Limb (tissue), 2 donors: Measurements from ENCODE around the gene MAPK7.

Experiments used
- DNase-seq, 2 donors: peaks; one replicate each; pipeline ENCODE4 v3.0.0-alpha.2; 2016; ENCODE audit errors: extremely low spot score in 2 of 2

MAPK7 gene

GRCh38 chr17:19362277-19363113, 15.8 kb upstream of the MAPK7 start, which contains the start of gene B9D1:
Gene B9D1 (minus strand): TSS chr17:19362723. CDS start chr17:19362569, 154 bp downstream.
- peak; percentile 91 to 97 for DNase-seq

- no peak for DNase-seq
Observed at GRCh38 chr17:19363114-19363438, 15.2 kb upstream of the MAPK7 start.

DNA sequence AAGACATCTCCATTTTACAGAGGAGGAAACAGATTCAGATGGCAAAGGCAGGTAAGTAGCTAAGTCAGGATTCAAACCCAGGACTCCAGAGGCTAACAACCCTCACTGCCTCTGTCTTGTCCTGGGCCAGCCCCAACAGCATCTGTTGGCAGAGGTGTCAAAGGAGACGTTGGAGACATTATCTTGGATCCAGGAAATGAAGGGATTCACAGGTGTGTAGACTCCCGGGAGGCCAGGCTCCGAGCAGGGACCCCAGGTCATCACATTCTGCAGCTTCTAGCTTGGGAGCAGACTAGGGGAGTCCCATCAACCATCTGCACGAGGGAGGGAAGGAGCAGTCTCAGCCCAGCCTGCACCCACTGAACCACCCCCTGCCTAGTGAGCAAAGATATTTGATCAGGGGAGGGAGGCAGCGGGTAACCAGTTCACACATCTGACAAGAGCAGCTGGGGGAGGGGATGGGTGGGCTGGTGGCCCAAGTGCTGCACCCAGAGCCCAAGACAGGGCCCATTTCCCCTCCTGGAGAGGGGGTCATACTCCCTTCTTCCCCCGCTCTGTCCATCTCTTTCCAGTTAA, 14.8 kb upstream of the MAPK7 start:
- no peak for DNase-seq

- peak in 1 of 2 donors; percentile 65 for DNase-seq
Observed at GRCh38 chr17:19364699-19365498, 13.4 kb upstream of the MAPK7 start.

DNA sequence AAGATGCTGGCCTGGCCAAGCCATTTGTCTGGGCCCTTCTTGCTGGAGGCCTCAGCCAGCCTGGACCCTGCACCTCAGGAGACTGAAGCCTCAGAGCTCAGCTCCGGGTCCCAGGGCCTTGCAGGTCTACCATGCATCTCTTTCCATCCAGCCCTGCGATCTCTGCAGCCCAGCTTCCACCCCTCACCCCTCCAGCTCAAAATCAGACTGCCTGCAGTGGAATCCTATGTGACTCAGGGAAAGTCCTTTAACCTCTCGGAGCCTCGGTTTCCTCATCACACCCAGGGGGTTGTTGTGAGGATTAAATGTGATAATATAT, 12.8 kb upstream of the MAPK7 start:
- DNase-seq: no peak

GRCh38 chr17:19365833-19366636, 12.3 kb upstream of the MAPK7 start:
- DNase-seq: no peak

GRCh38 chr17:19366637-19366972, 11.7 kb upstream of the MAPK7 start:
- DNase-seq: no peak

DNA sequence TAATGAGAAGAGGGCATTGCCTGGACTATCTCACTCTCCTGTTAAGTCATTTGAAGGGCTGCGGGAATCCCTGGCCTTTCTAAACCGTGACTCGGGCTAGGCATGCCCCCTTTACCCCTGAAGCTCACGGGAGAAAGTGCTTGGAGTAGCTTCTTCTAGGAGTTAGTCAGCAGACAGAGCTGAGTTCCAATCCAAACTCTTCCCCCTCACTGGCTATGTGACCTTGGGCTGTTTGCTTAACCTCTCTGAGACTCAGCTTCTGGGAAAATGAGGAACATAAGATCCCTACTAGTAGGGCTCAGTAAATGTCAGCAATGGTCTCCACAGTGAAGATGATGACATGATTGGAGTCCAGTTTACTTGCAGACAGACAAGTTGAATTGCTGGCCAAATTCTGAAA, 10.1 kb upstream of the MAPK7 start:
- DNase-seq: no peak

DNA sequence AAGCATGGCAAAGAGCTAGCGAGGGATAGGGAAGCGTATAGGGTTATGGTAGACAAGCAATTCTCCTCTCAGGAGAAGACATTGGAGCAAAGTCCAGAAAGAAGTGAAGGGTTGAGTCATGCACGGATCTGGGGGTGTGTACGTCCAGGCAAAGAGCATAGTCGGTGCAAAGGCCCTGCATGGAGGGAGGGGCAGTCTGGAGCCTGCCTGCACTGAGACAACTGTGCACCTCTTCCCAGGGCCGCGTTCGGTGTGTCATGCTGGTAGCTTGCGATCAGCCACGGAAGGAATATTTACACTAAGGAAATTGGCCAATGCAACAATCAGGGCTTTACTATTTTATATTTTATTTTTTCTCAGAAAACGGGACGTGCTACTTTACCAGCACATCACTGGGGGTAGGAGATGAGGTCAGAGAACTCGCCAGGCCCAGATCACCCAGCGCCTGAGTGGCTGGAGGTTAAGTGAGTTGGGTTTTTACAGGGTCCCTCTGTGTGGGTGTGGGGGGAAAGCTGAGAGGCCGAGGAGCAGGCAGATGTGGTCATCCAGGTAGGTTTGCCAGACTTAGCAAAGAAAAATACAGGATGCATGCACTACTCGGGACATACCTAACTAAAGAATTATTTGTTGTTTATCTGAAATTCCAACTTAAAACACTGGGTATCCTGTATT, 9.1 kb upstream of the MAPK7 start:
- DNase-seq: no peak

DNA sequence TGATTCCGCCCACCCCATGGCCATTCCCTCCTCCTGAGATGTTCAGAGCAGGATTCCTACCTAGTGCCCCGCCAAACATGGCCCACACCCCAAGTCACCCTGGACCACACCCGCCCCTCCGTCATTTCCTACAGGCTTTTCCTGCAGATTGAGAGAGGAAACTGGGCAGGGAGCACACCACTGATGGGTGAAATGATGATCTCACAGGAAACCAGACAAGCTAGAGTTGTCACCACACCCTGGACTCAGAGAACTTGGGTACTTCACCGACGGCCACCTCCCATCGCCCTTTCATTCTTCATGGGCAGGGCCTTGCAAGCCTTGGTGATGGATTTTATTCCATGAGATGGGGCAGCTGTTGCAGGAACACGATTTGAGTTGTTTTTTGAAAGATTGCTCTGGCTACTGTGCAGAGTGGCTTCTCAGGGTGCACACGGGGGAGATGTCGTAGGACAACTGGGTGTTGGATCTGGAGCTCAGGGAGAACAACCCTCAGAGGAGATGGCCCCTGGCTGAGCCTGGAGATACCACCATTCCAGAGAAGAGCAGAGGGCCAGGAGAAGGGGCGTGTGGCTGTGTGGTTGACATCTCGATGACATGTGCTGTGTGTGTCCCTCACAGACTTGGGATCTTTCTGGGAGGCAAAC, 8.3 kb upstream of the MAPK7 start:
- DNase-seq: no peak

DNA sequence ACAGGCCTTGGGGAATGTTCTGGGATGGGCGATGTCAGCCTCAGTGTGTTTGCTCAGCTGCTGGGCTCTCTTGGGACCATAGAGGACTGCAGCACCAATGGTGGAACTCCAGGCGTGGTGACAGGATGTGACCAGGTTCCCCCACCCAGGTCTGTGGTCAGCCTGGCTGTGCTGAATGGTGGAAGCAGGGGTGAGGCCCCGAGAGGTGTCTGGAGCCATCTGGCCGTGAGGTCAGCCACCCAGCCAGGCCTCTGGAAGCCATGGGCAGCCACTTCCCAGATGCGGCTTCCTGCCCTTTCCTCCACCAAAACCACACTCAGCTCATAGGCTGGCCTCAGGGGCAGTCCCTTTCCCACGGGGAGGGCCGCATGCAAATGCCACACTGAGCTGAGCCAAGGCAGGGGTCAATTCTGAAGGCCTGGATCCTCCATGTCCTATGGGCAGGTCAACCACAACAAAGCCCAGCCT, 7.8 kb upstream of the MAPK7 start:
- DNase-seq: no peak

DNA sequence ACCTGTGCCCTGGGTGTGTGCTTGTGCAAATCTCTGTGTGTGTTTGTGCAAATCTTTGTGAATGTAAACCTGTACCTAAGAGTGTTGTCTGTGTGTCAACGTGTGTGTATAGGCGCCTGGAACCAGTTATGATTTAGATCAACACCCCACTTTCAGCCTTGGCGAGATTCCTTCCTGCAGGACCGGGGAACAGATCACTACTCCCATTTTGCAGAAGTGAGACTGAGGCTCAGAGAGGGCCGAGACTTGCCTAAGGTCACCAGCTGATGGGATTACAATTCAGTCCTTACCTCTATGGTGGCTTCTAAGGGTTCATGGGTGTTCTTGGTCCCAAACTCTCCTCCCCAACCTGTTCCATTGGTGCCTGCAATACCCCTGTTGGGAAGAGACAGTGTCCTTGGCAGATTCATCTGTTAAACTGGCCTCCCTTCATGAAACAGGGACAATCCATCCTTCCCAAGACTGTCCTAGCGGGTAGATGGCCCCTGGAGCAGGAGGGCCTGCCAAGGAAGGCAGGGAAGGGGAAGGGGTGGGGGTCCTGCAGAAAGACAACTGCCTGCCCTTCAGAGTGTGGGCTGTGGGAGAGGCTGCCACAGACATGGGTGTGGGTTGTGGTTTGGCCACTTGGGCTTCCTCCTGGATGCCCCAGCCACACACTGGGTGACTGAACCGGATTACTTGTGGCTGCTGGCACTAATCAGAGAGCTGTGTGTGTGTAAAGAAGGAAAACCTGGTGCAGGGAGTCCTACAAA, 6.9 kb upstream of the MAPK7 start:
- no peak for DNase-seq

DNA sequence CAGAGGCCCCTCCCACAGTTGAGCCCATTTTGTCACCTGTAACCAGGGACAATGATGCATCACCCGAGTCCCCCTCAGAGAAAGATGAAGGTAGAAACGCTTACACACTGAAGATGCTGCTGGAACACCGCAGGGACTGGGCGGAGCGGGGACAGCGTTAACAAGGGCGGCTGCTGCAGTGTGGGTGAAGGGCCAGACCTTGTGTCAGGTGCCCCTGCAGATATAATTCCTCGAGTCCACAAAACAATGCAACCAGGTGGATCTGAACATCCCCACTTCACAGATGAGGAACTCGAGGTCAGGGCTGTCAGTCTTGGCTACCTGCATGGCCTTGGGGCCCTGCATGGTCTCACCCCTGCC, 6.3 kb upstream of the MAPK7 start:
- DNase-seq: no peak

GRCh38 chr17:19372439-19372838, 5.9 kb upstream of the MAPK7 start:
- DNase-seq: no peak

GRCh38 chr17:19372866-19373504, 5.3 kb upstream of the MAPK7 start:
- DNase-seq: no peak

DNA sequence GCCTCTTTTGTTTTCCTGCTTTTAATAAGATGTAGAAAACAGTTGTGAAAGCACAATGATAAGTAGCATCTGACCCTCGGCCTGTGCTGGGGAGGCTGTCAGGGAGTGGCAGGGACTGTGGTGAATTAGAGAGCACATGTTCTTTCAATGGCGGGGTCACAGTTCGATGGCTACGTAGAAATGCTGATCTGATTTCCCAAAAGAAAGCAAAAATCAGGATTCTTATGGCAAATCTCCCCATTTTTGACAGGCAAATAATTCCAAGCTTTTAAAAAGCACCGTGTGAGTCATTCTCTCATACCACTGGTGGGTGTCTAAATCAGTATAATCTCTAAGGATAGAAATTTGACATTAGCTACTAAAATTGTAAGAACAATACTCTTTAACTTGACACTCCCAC, 4.2 kb upstream of the MAPK7 start:
- no peak for DNase-seq

- DNase-seq: no peak
Observed at GRCh38 chr17:19375732-19376131, 2.6 kb upstream of the MAPK7 start.

- no peak for DNase-seq
Observed at GRCh38 chr17:19376811-19377210, 1.5 kb upstream of the MAPK7 start.

GRCh38 chr17:19377602-19378415, 489 bp upstream of the MAPK7 start:
- peak; percentile 99 for DNase-seq
